Naive B cell (primary cell): ENCODE measurements around the gene ARRDC3. TPM values are rescaled to one million over a fixed set of nuclear protein-coding genes. Genes with fewer than 3 reads are reported as not detected.
"Not testable (repeated sequence)": the region's sequence is repeated elsewhere in the genome, so short reads cannot be mapped to it uniquely, and the experiment has no call there.

Experiments used
- ATAC-seq, 2 donors: fragments of 150-1000 bp; cut with Tn5 transposase; 2 replicates each; pipeline ENCODE4 v1.10.0; 2021; ENCODE audit warnings: low read depth in 2 of 2, mild to moderate bottlenecking in 2 of 2, moderate library complexity in 2 of 2
- DNase-seq: peaks from one replicate; pipeline ENCODE4 v3.0.0; 2022
- H3K27ac Mint-ChIP-seq, 6 donors: one replicate each; pipeline ENCODE4 v1.8.0; 2020 to 2022; ENCODE audit warnings: mild to moderate bottlenecking in 6 of 6, mixed read lengths in 6 of 6, moderate library complexity in 5 of 6, inconsistent platforms in 2 of 6
- H3K27me3 Mint-ChIP-seq, 3 donors: one replicate each; pipeline ENCODE4 v1.8.0; 2021 to 2022; ENCODE audit warnings: mixed read lengths in 3 of 3, mild to moderate bottlenecking in 1 of 3
- H3K36me3 Mint-ChIP-seq, 2 donors: one replicate each; pipeline ENCODE4 v1.8.0; 2020 to 2022; ENCODE audit warnings: mixed read lengths in 2 of 2, inconsistent platforms in 1 of 2, mild to moderate bottlenecking in 1 of 2
- H3K4me1 Mint-ChIP-seq, 3 donors: one replicate each; pipeline ENCODE4 v1.8.0; 2020 to 2022; ENCODE audit warnings: mixed read lengths in 3 of 3, inconsistent platforms in 1 of 3, mild to moderate bottlenecking in 1 of 3, moderate library complexity in 1 of 3
- H3K4me3 Mint-ChIP-seq, 8 donors: one replicate each; pipeline ENCODE4 v1.8.0; 2020 to 2022; ENCODE audit warnings: mild to moderate bottlenecking in 8 of 8, mixed read lengths in 8 of 8, moderate library complexity in 8 of 8, inconsistent platforms in 2 of 8
- H3K9me3 Mint-ChIP-seq, 7 donors: one replicate each; pipeline ENCODE4 v1.8.0; 2020 to 2022; ENCODE audit warnings: mixed read lengths in 7 of 7, mild to moderate bottlenecking in 5 of 7, inconsistent platforms in 2 of 7, moderate library complexity in 1 of 7
- polyA plus RNA-seq, 6 donors: library from polyadenylated mRNA; unstranded; fragments of 300-500 nt; fragmentation: Illumina TruSeq; gene quantifications; one replicate each; pipeline ENCODE4 v1.2.3, GENCODE V29; 2021; ENCODE audit warnings: low read depth in 6 of 6

ARRDC3 gene
- polyA plus RNA-seq, 6 donors from 2014 or later, result 89.2 to 201 (median 112) TPM

GRCh38 chr5:91342931-91343330, 40.2 kb downstream of the ARRDC3 start:
- not testable (repeated sequence) for H3K9me3 Mint-ChIP-seq, H3K36me3 Mint-ChIP-seq, H3K4me3 Mint-ChIP-seq, H3K4me1 Mint-ChIP-seq, ATAC-seq, DNase-seq, H3K27me3 Mint-ChIP-seq, H3K27ac Mint-ChIP-seq

GRCh38 chr5:91341154-91341553, 42.0 kb downstream of the ARRDC3 start:
- no peak for DNase-seq
- H3K4me1 Mint-ChIP-seq, result no peaks in the 10 kb centered on the region
- H3K27me3 Mint-ChIP-seq, result no peaks in the 10 kb centered on the region
- ATAC-seq, result no peak
- no peak overlapping the region for H3K4me3 Mint-ChIP-seq
- no peaks in the 10 kb centered on the region for H3K9me3 Mint-ChIP-seq
- H3K27ac Mint-ChIP-seq, result peak overlapping the region in 2 of 6 donors; percentile 25 to 32
- H3K36me3 Mint-ChIP-seq, result no peaks in the 10 kb centered on the region

GRCh38 chr5:91340532-91340931, 42.6 kb downstream of the ARRDC3 start:
- no peak for DNase-seq
- Mint-ChIP-seq H3K4me1 (no peaks in the 10 kb centered on the region), H3K27ac (no peak overlapping the region), H3K27me3 (no peaks in the 10 kb centered on the region), H3K9me3 (no peaks in the 10 kb centered on the region), H3K4me3 (no peak overlapping the region), H3K36me3 (no peaks in the 10 kb centered on the region)
- ATAC-seq, result no peak

GRCh38 chr5:91339063-91339705, 43.9 kb downstream of the ARRDC3 start:
- H3K36me3 Mint-ChIP-seq, result no peaks in the 10 kb centered on the region
- ATAC-seq (no peak), DNase-seq (no peak)
- H3K27ac Mint-ChIP-seq, result no peak overlapping the region
- no peaks in the 10 kb centered on the region for H3K4me1 Mint-ChIP-seq
- no peaks in the 10 kb centered on the region for H3K9me3 Mint-ChIP-seq
- H3K4me3 Mint-ChIP-seq, result no peak overlapping the region
- no peaks in the 10 kb centered on the region for H3K27me3 Mint-ChIP-seq

- H3K27me3 Mint-ChIP-seq, result peaks cover 0 to 9% (median 6%) of the 10 kb centered on the region in 3 donors
- no peak overlapping the region for H3K4me3 Mint-ChIP-seq
- H3K4me1 Mint-ChIP-seq, result no peaks in the 10 kb centered on the region
- no peaks in the 10 kb centered on the region for H3K9me3 Mint-ChIP-seq
- no peaks in the 10 kb centered on the region for H3K36me3 Mint-ChIP-seq
- peak overlapping the region in 1 of 6 donors; percentile 5 for H3K27ac Mint-ChIP-seq
- DNase-seq, result no peak
- no peak for ATAC-seq
Measured at GRCh38 chr5:91332267-91333045, 50.7 kb downstream of the ARRDC3 start.

GRCh38 chr5:91331705-91332104, 51.4 kb downstream of the ARRDC3 start:
- no peaks in the 10 kb centered on the region for H3K4me1 Mint-ChIP-seq

GRCh38 chr5:91329283-91329682, 53.8 kb downstream of the ARRDC3 start:
- Mint-ChIP-seq H3K9me3 (no peaks in the 10 kb centered on the region), H3K36me3 (no peaks in the 10 kb centered on the region), H3K4me1 (no peaks in the 10 kb centered on the region), H3K4me3 (no peak overlapping the region), H3K27me3 (peaks cover 5 to 9% (median 6%) of the 10 kb centered on the region in 3 donors), H3K27ac (no peak overlapping the region)
- no peak for ATAC-seq
- DNase-seq, result no peak

More at GRCh38 chr5:91331705-91332104, 51.4 kb downstream of the ARRDC3 start:
- ATAC-seq, result no peak
- H3K4me3 Mint-ChIP-seq, result no peak overlapping the region
- H3K36me3 Mint-ChIP-seq, result no peaks in the 10 kb centered on the region
- H3K27me3 Mint-ChIP-seq, result peaks cover 2 to 9% (median 6%) of the 10 kb centered on the region in 3 donors
- DNase-seq, result no peak
- no peaks in the 10 kb centered on the region for H3K9me3 Mint-ChIP-seq
- H3K27ac Mint-ChIP-seq, result peak overlapping the region in 1 of 6 donors; percentile 36

GRCh38 chr5:91328743-91329142, 54.4 kb downstream of the ARRDC3 start:
- Mint-ChIP-seq H3K4me1 (no peaks in the 10 kb centered on the region), H3K9me3 (no peaks in the 10 kb centered on the region), H3K4me3 (no peak overlapping the region), H3K27me3 (peaks cover 6 to 9% (median 7%) of the 10 kb centered on the region in 3 donors), H3K27ac (no peak overlapping the region), H3K36me3 (no peaks in the 10 kb centered on the region)
- ATAC-seq (no peak), DNase-seq (no peak)

- not testable (repeated sequence) for H3K36me3 Mint-ChIP-seq, H3K4me3 Mint-ChIP-seq, H3K9me3 Mint-ChIP-seq, H3K4me1 Mint-ChIP-seq, DNase-seq, H3K27me3 Mint-ChIP-seq, ATAC-seq
- H3K27ac Mint-ChIP-seq, result peak overlapping the region in 1 of 6 donors; percentile 56
Measured at GRCh38 chr5:91322981-91323380, 60.1 kb downstream of the ARRDC3 start.

GRCh38 chr5:91319667-91320066, 63.5 kb downstream of the ARRDC3 start:
- no peaks in the 10 kb centered on the region for H3K36me3 Mint-ChIP-seq
- ATAC-seq, result no peak
- peaks cover 0 to 3% (median 0%) of the 10 kb centered on the region in 3 donors for H3K27me3 Mint-ChIP-seq
- peaks cover 0 to 1% (median 0%) of the 10 kb centered on the region in 7 donors for H3K9me3 Mint-ChIP-seq
- no peak overlapping the region for H3K4me3 Mint-ChIP-seq
- DNase-seq, result no peak
- no peak overlapping the region for H3K27ac Mint-ChIP-seq
- peaks cover 10 to 20% (median 14%) of the 10 kb centered on the region in 3 donors for H3K4me1 Mint-ChIP-seq

GRCh38 chr5:91318724-91319123, 64.4 kb downstream of the ARRDC3 start:
- Mint-ChIP-seq H3K9me3 (peaks cover 0 to 1% (median 0%) of the 10 kb centered on the region in 7 donors), H3K4me3 (peak overlapping the region in 2 of 8 donors; percentile 4 to 35), H3K27me3 (no peaks in the 10 kb centered on the region), H3K27ac (peak overlapping the region in 1 of 6 donors; percentile 50), H3K36me3 (no peaks in the 10 kb centered on the region), H3K4me1 (peaks cover 17 to 29% (median 23%) of the 10 kb centered on the region in 3 donors)
- ATAC-seq (no peak), DNase-seq (no peak)
